ENCODE results near the gene ADAMTS6.

The ADAMTS6 gene

GRCh38 chr5:65156933-65157332, 324.8 kb downstream of the ADAMTS6 start:
- H3K27ac ChIP-seq (ENCODE audit: low read length): no peak overlapping the region
- DNase-seq (no peak), ATAC-seq (ENCODE audit: insufficient read depth, low read depth) (no peak)
- H2AFZ ChIP-seq (ENCODE audit: low read depth, low read length): no peak overlapping the region
- no peaks in the 10 kb centered on the region for H4K20me1 ChIP-seq (ENCODE audit: insufficient read depth, low read length)
- no peaks in the 10 kb centered on the region for H3K79me2 ChIP-seq (ENCODE audit: insufficient read depth, low read length)
- H3K4me2 ChIP-seq (ENCODE audit: insufficient read depth, low read length): no peak overlapping the region
- no peaks in the 10 kb centered on the region for H3K9me3 ChIP-seq (ENCODE audit: insufficient read depth, low read length, severe bottlenecking)
- TF ChIP-seq EZH2 (IDR thresholded peaks at IDR 0.05; ENCODE audit: borderline replicate concordance, low read depth, low read length, severe bottlenecking) (no peak), CTCF (IDR thresholded peaks at IDR 0.05; ENCODE audit: borderline replicate concordance, extremely low read depth, low read length, poor library complexity, severe bottlenecking) (no peak)
- no peaks in the 10 kb centered on the region for H3K36me3 ChIP-seq (ENCODE audit: insufficient read depth, low read length)
- no peaks in the 10 kb centered on the region for H3K4me1 ChIP-seq (ENCODE audit: insufficient read depth, low read length)
- H3K27me3 ChIP-seq (ENCODE audit: insufficient read depth, low read length, poor library complexity): no peaks in the 10 kb centered on the region
- no peak overlapping the region for H3K4me3 ChIP-seq (ENCODE audit: low read depth in 1 of 2, low read length in 2 of 2)
- no peak overlapping the region for H3K9ac ChIP-seq (ENCODE audit: low read depth, low read length)

- TF ChIP-seq EZH2 (IDR thresholded peaks at IDR 0.05; ENCODE audit: borderline replicate concordance, low read depth, low read length, severe bottlenecking) (no peak), CTCF (IDR thresholded peaks at IDR 0.05; ENCODE audit: borderline replicate concordance, extremely low read depth, low read length, poor library complexity, severe bottlenecking) (no peak)
- no peaks in the 10 kb centered on the region for H3K79me2 ChIP-seq (ENCODE audit: insufficient read depth, low read length)
- H3K27me3 ChIP-seq (ENCODE audit: insufficient read depth, low read length, poor library complexity): no peaks in the 10 kb centered on the region
- H2AFZ ChIP-seq (ENCODE audit: low read depth, low read length): no peak overlapping the region
- DNase-seq (no peak), ATAC-seq (ENCODE audit: insufficient read depth, low read depth) (no peak)
- no peaks in the 10 kb centered on the region for H3K36me3 ChIP-seq (ENCODE audit: insufficient read depth, low read length)
- H3K4me1 ChIP-seq (ENCODE audit: insufficient read depth, low read length): no peaks in the 10 kb centered on the region
- no peak overlapping the region for H3K9ac ChIP-seq (ENCODE audit: low read depth, low read length)
- H3K4me3 ChIP-seq (ENCODE audit: low read depth in 1 of 2, low read length in 2 of 2): no peak overlapping the region
- H3K4me2 ChIP-seq (ENCODE audit: insufficient read depth, low read length): no peak overlapping the region
- no peaks in the 10 kb centered on the region for H3K9me3 ChIP-seq (ENCODE audit: insufficient read depth, low read length, severe bottlenecking)
- H3K27ac ChIP-seq (ENCODE audit: low read length): no peak overlapping the region
- no peaks in the 10 kb centered on the region for H4K20me1 ChIP-seq (ENCODE audit: insufficient read depth, low read length)
These were observed 329.6 kb downstream of the ADAMTS6 start for GRCh38 chr5:65152131-65152530.

GRCh38 chr5:65151614-65152013, 330.1 kb downstream of the ADAMTS6 start:
- no peaks in the 10 kb centered on the region for H4K20me1 ChIP-seq (ENCODE audit: insufficient read depth, low read length)
- no peaks in the 10 kb centered on the region for H3K27me3 ChIP-seq (ENCODE audit: insufficient read depth, low read length, poor library complexity)
- no peak overlapping the region for H3K9ac ChIP-seq (ENCODE audit: low read depth, low read length)
- H3K9me3 ChIP-seq (ENCODE audit: insufficient read depth, low read length, severe bottlenecking): no peaks in the 10 kb centered on the region
- ATAC-seq (ENCODE audit: insufficient read depth, low read depth): no peak
- H3K4me3 ChIP-seq (ENCODE audit: low read depth in 1 of 2, low read length in 2 of 2): no peak overlapping the region
- DNase-seq: no peak
- no peaks in the 10 kb centered on the region for H3K4me1 ChIP-seq (ENCODE audit: insufficient read depth, low read length)
- no peaks in the 10 kb centered on the region for H3K79me2 ChIP-seq (ENCODE audit: insufficient read depth, low read length)
- H3K4me2 ChIP-seq (ENCODE audit: insufficient read depth, low read length): no peak overlapping the region
- H3K27ac ChIP-seq (ENCODE audit: low read length): no peak overlapping the region
- no peak for TF ChIP-seq CTCF (IDR thresholded peaks at IDR 0.05; ENCODE audit: borderline replicate concordance, extremely low read depth, low read length, poor library complexity, severe bottlenecking)
- TF ChIP-seq EZH2 (IDR thresholded peaks at IDR 0.05; ENCODE audit: borderline replicate concordance, low read depth, low read length, severe bottlenecking): no peak
- no peak overlapping the region for H2AFZ ChIP-seq (ENCODE audit: low read depth, low read length)
- no peaks in the 10 kb centered on the region for H3K36me3 ChIP-seq (ENCODE audit: insufficient read depth, low read length)
